PC-3 (cell line): ENCODE data around the gene PHACTR2. TPM values are rescaled to one million over a fixed set of nuclear protein-coding genes. Genes with fewer than 3 reads are reported as not detected.

Source experiments
- ATAC-seq: fragments of 200-7000 bp; cut with Tn5 transposase; 2 replicates; pipeline ENCODE4 v1.9.1; 2020; ENCODE audit warnings: mild to moderate bottlenecking, moderate library complexity
- BruUV-seq: library from RNA; stranded (reverse); fragments of 400-500 nt; replicated peaks from 2 replicates; lab custom pipeline; 2021; lab: Mats Ljungman, UMichigan
- CTCF ChIA-PET: fragments of 300-600 bp; sonication (Branson Sonifier 250); formaldehyde crosslinking; loops from one replicate; lab custom pipeline; 2022; ENCODE audit warnings: antibody characterized with exemption; lab: Charles Lee
- POLR2A ChIA-PET: fragments of 300-600 bp; sonication (Branson Sonifier 250); formaldehyde crosslinking; loops from one replicate; lab custom pipeline; 2022; ENCODE audit warnings: antibody characterized with exemption; ENCODE audit not compliant: unreplicated experiment; lab: Charles Lee
- DNase-seq: peaks from one replicate; pipeline ENCODE4 v3.0.0-alpha.2; 2015
- H2AFZ ChIP-seq: fragments of 300-600 bp; sonication (generic); 2 replicates; pipeline ENCODE4 v1.6.0; 2016; ENCODE audit warnings: antibody characterized with exemption, low read length
- H3F3A ChIP-seq: fragments of 300-600 bp; sonication (generic); one replicate; pipeline ENCODE4 v1.6.0; 2017; ENCODE audit warnings: antibody characterized with exemption, low read length, control low read depth, mild to moderate bottlenecking; ENCODE audit not compliant: unreplicated experiment
- H3K27ac ChIP-seq: fragments of 300-600 bp; sonication (generic); 2 replicates; pipeline ENCODE4 v1.5.1; 2016; ENCODE audit warnings: mild to moderate bottlenecking, low read length
- H3K27me3 ChIP-seq: fragments of 300-600 bp; sonication (generic); 2 replicates; pipeline ENCODE4 v1.6.1; 2016; ENCODE audit warnings: low read length, mixed read lengths
- H3K36me3 ChIP-seq: fragments of 300-600 bp; sonication (generic); 2 replicates; pipeline ENCODE4 v1.6.1; 2016; ENCODE audit warnings: low read depth, mixed run types, low read length, mixed read lengths
- H3K4me1 ChIP-seq: fragments of 300-600 bp; sonication (generic); 2 replicates; pipeline ENCODE4 v1.5.1; 2016; ENCODE audit warnings: low read length; ENCODE audit not compliant: insufficient read depth
- H3K4me2 ChIP-seq: fragments of 300-600 bp; sonication (generic); 2 replicates; pipeline ENCODE4 v1.6.0; 2016; ENCODE audit warnings: low read length
- H3K4me3 ChIP-seq: fragments of 300-600 bp; sonication (generic); 2 replicates; pipeline ENCODE4 v1.5.1; 2016; ENCODE audit warnings: mild to moderate bottlenecking, low read length, mixed read lengths
- H3K79me2 ChIP-seq: fragments of 300-600 bp; sonication (generic); 2 replicates; pipeline ENCODE4 v1.6.1; 2017; ENCODE audit warnings: low read length, mixed read lengths
- H3K9ac ChIP-seq: fragments of 300-600 bp; sonication (generic); 2 replicates; pipeline ENCODE4 v1.6.0; 2016; ENCODE audit warnings: mild to moderate bottlenecking, low read length
- H3K9me2 ChIP-seq: fragments of 300-600 bp; sonication (generic); replicated peaks from 2 replicates; pipeline ENCODE4 v1.6.1; 2016; ENCODE audit warnings: mixed run types, low read length, mixed read lengths
- H3K9me3 ChIP-seq: fragments of 300-600 bp; sonication (generic); 2 replicates; pipeline ENCODE4 v1.6.1; 2016; ENCODE audit warnings: low read length, mixed read lengths
- H4K20me1 ChIP-seq: fragments of 300-600 bp; sonication (generic); 2 replicates; pipeline ENCODE4 v1.6.1; 2016; ENCODE audit warnings: low read length, mixed read lengths
- CTCF ChIP-seq: fragments of 300-600 bp; sonication (generic); conservative IDR thresholded peaks from 2 replicates; pipeline ENCODE4 v1.5.1; 2017; ENCODE audit warnings: antibody characterized with exemption, low read depth, mild to moderate bottlenecking, low read length
- EZH2 ChIP-seq: fragments of 300-600 bp; sonication (generic); IDR thresholded peaks from one replicate; pipeline ENCODE4 v1.6.1; 2017; ENCODE audit warnings: antibody characterized with exemption, mild to moderate bottlenecking, low read length; ENCODE audit not compliant: unreplicated experiment
- EZH2phosphoT487 ChIP-seq: fragments of 300-600 bp; sonication (generic); IDR thresholded peaks from 2 replicates; pipeline ENCODE4 v1.6.1; 2018; ENCODE audit warnings: mild to moderate bottlenecking, antibody characterized with exemption, low read length, borderline replicate concordance
- intact Hi-C: fragments of 100-400 bp; cut with micrococcal nuclease; formaldehyde crosslinking; loops from 2 replicates; pipeline ENCODE4 v1.9.0; 2023
- total RNA-seq: library from RNA; depleted of rRNA; stranded (reverse); fragments of >200 nt; gene quantifications from 2 replicates; pipeline ENCODE4 v1.2.3, GENCODE V29; 2014

PHACTR2 gene
- total RNA-seq, 1 experiment from 2014 or later: 19.4 TPM

- no peaks in the 10 kb centered on the region for H3K9me3 ChIP-seq
- H3K4me2 ChIP-seq: no peak overlapping the region
- no peak for DNase-seq
- H3K79me2 ChIP-seq: no peaks in the 10 kb centered on the region
- no peak overlapping the region for H3K4me3 ChIP-seq
- no peaks in the 10 kb centered on the region for H3K27me3 ChIP-seq
- ATAC-seq: no peak
- no peak for TF ChIP-seq EZH2
- TF ChIP-seq CTCF: no peak
- TF ChIP-seq EZH2phosphoT487: no peak
- no peak overlapping the region for H3K27ac ChIP-seq
- no peak overlapping the region for H3K9ac ChIP-seq
- no peaks in the 10 kb centered on the region for H3F3A ChIP-seq
- intact Hi-C loops: loop anchor here (10.0 kb wide), 1 partner anchor 97 kb away; the partner anchor contains the start of gene LTV1
- no peaks in the 10 kb centered on the region for H3K9me2 ChIP-seq
- ChIA-PET CTCF (no interaction called here), POLR2A (no interaction called here)
- 0 out of 2 replicates have a peak, but pooled peaks cover 3% of the 10 kb centered on the region for H4K20me1 ChIP-seq
- peaks cover 20% of the 10 kb centered on the region for H3K4me1 ChIP-seq
- H2AFZ ChIP-seq: no peak overlapping the region
- H3K36me3 ChIP-seq: no peaks in the 10 kb centered on the region
- BruUV-seq: no TSS peak
These were observed 69.6 kb downstream of the PHACTR2 start for GRCh38 chr6:143747347-143747842.

GRCh38 chr6:143749891-143750290 lies 72.1 kb downstream of the PHACTR2 start:
- H2AFZ ChIP-seq: no peak overlapping the region
- H3K9ac ChIP-seq: no peak overlapping the region
- no peaks in the 10 kb centered on the region for H3K27me3 ChIP-seq
- intact Hi-C loops: loop anchor here (10.0 kb wide), 1 partner anchor 95 kb away; the partner anchor contains the start of gene LTV1
- no peaks in the 10 kb centered on the region for H3F3A ChIP-seq
- no peaks in the 10 kb centered on the region for H3K9me2 ChIP-seq
- no peaks in the 10 kb centered on the region for H3K9me3 ChIP-seq
- peaks cover 12% of the 10 kb centered on the region for H3K4me1 ChIP-seq
- H3K4me3 ChIP-seq: no peak overlapping the region
- no TSS peak for BruUV-seq
- CTCF ChIA-PET: no interaction called here
- POLR2A ChIA-PET: no interaction called here
- ATAC-seq: no peak
- H4K20me1 ChIP-seq: 0 out of 2 replicates have a peak, but pooled peaks cover 3% of the 10 kb centered on the region
- no peak overlapping the region for H3K4me2 ChIP-seq
- no peak overlapping the region for H3K27ac ChIP-seq
- no peak for TF ChIP-seq EZH2phosphoT487
- TF ChIP-seq CTCF: no peak
- TF ChIP-seq EZH2: no peak
- no peak for DNase-seq
- H3K36me3 ChIP-seq: no peaks in the 10 kb centered on the region
- H3K79me2 ChIP-seq: no peaks in the 10 kb centered on the region

GRCh38 chr6:143750877-143751276 lies 73.1 kb downstream of the PHACTR2 start:
- no peaks in the 10 kb centered on the region for H3K9me2 ChIP-seq
- H3K9me3 ChIP-seq: no peaks in the 10 kb centered on the region
- H3F3A ChIP-seq: no peaks in the 10 kb centered on the region
- H4K20me1 ChIP-seq: no peaks in the 10 kb centered on the region
- no peak overlapping the region for H3K9ac ChIP-seq
- H3K27ac ChIP-seq: no peak overlapping the region
- ChIA-PET POLR2A (no interaction called here), CTCF (no interaction called here)
- ATAC-seq (no peak), DNase-seq (no peak)
- H3K4me1 ChIP-seq: peaks cover 2% of the 10 kb centered on the region
- intact Hi-C loops: no loop called here
- H3K4me2 ChIP-seq: no peak overlapping the region
- H2AFZ ChIP-seq: no peak overlapping the region
- TF ChIP-seq EZH2phosphoT487 (no peak), EZH2 (no peak), CTCF (no peak)
- no peaks in the 10 kb centered on the region for H3K27me3 ChIP-seq
- no peak overlapping the region for H3K4me3 ChIP-seq
- no peaks in the 10 kb centered on the region for H3K79me2 ChIP-seq
- BruUV-seq: no TSS peak
- no peaks in the 10 kb centered on the region for H3K36me3 ChIP-seq
